IMR-90 (cell line): ENCODE measurements around the gene LRG1. TPM values are rescaled to one million over a fixed set of nuclear protein-coding genes. Genes with fewer than 3 reads are reported as not detected.

Experiments used
- ATAC-seq: fragments of 200-7000 bp; cut with Tn5 transposase; 2 replicates; pipeline ENCODE4 v1.9.1; 2020; ENCODE audit warnings: low read depth, mild to moderate bottlenecking, moderate library complexity
- BruUV-seq: library from RNA; stranded (reverse); fragments of 400-500 nt; replicated peaks from 2 replicates; lab custom pipeline; 2021; lab: Mats Ljungman, UMichigan
- CTCF ChIA-PET: fragments of 300-600 bp; formaldehyde crosslinking; extraction: SDS; loops from one replicate; lab custom pipeline; 2021; ENCODE audit warnings: antibody characterized with exemption; lab: Yijun Ruan, JAX
- POLR2A ChIA-PET: fragments of 300-600 bp; sonication (Branson Sonifier 250); formaldehyde crosslinking; loops from one replicate; lab custom pipeline; 2022; ENCODE audit warnings: antibody characterized with exemption; ENCODE audit not compliant: unreplicated experiment; lab: Charles Lee
- DNase-seq: peaks from one replicate; pipeline ENCODE4 v3.0.0; 2013
- H2AFZ ChIP-seq: replicated peaks from 2 replicates; pipeline ENCODE3; 2013; ENCODE audit warnings: low read length, mild to moderate bottlenecking; ENCODE audit not compliant: poor library complexity
- H2AK5ac ChIP-seq: 2 replicates; pipeline ENCODE4 v1.6.1; 2013; ENCODE audit warnings: low read depth, low read length, inconsistent platforms
- H2AK9ac ChIP-seq: replicated peaks from 2 replicates; pipeline ENCODE3; 2013; ENCODE audit warnings: mild to moderate bottlenecking, low read depth, low read length, moderate library complexity; ENCODE audit not compliant: poor library complexity
- H2BK120ac ChIP-seq: 2 replicates; pipeline ENCODE4 v1.6.1; 2013; ENCODE audit warnings: low read depth, low read length, inconsistent platforms
- H2BK15ac ChIP-seq: 3 replicates; pipeline ENCODE4 v1.6.1; 2013; ENCODE audit warnings: low read depth, low read length, inconsistent platforms
- H2BK20ac ChIP-seq: 2 replicates; pipeline ENCODE4 v1.6.1; 2013; ENCODE audit warnings: low read depth, mild to moderate bottlenecking, inconsistent platforms, low read length, moderate library complexity
- H2BK5ac ChIP-seq: 2 replicates; pipeline ENCODE4 v1.6.1; 2013; ENCODE audit warnings: mild to moderate bottlenecking, low read depth, low read length, inconsistent platforms; ENCODE audit not compliant: poor library complexity, severe bottlenecking
- H3K14ac ChIP-seq: replicated peaks from 2 replicates; pipeline ENCODE4 v1.6.1; 2013; ENCODE audit warnings: low read depth, low read length, inconsistent platforms
- H3K18ac ChIP-seq: 2 replicates; pipeline ENCODE4 v1.6.1; 2013; ENCODE audit warnings: low read depth, low read length, control low read depth
- H3K23ac ChIP-seq: 2 replicates; pipeline ENCODE4 v1.6.1; 2013; ENCODE audit warnings: low read depth, low read length, inconsistent platforms
- H3K27ac ChIP-seq: 2 replicates; pipeline ENCODE4 v1.5.1; 2013; ENCODE audit warnings: mild to moderate bottlenecking, control low read depth, low read length; ENCODE audit not compliant: insufficient read depth
- H3K27me3 ChIP-seq: 2 replicates; pipeline ENCODE4 v1.6.1; 2013; ENCODE audit warnings: low read length; ENCODE audit not compliant: control insufficient read depth, insufficient read depth
- H3K36me3 ChIP-seq: 2 replicates; pipeline ENCODE4 v1.6.1; 2013; ENCODE audit warnings: low read length, mixed read lengths; ENCODE audit not compliant: control insufficient read depth, insufficient read depth
- H3K4ac ChIP-seq: 2 replicates; pipeline ENCODE4 v1.6.1; 2013; ENCODE audit warnings: low read depth, low read length, inconsistent platforms
- H3K4me1 ChIP-seq: 2 replicates; pipeline ENCODE4 v1.6.1; 2013; ENCODE audit warnings: low read length, mixed read lengths; ENCODE audit not compliant: control insufficient read depth, insufficient read depth
- H3K4me2 ChIP-seq: 2 replicates; pipeline ENCODE4 v1.6.1; 2013; ENCODE audit warnings: low read depth, mild to moderate bottlenecking, control low read depth, low read length, moderate library complexity
- H3K4me3 ChIP-seq: 2 replicates; pipeline ENCODE4 v1.5.1; 2013; ENCODE audit warnings: low read depth, mild to moderate bottlenecking, control low read depth, low read length, moderate library complexity; ENCODE audit not compliant: insufficient read depth
- H3K56ac ChIP-seq: 2 replicates; pipeline ENCODE4 v1.6.1; 2013; ENCODE audit warnings: low read length, inconsistent platforms; ENCODE audit not compliant: insufficient read depth; ENCODE audit errors: extremely low read depth
- H3K79me1 ChIP-seq, 2 experiments: 2 replicates each; pipeline ENCODE4 v1.6.1; 2013; ENCODE audit warnings: low read length in 2 of 2, inconsistent platforms in 1 of 2, low read depth in 1 of 2
- H3K9ac ChIP-seq: 2 replicates; pipeline ENCODE4 v1.6.1; 2013; ENCODE audit warnings: low read depth, low read length, control low read depth
- H3K9me1 ChIP-seq: 2 replicates; pipeline ENCODE4 v1.6.1; 2013; ENCODE audit warnings: low read length, inconsistent platforms; ENCODE audit not compliant: insufficient read depth
- H3K9me3 ChIP-seq: 2 replicates; pipeline ENCODE4 v1.6.1; 2013; ENCODE audit warnings: low read length; ENCODE audit not compliant: control insufficient read depth, insufficient read depth
- H4K20me1 ChIP-seq: 2 replicates; pipeline ENCODE4 v1.6.1; 2013; ENCODE audit warnings: low read length, inconsistent platforms; ENCODE audit not compliant: insufficient read depth
- H4K5ac ChIP-seq: 2 replicates; pipeline ENCODE4 v1.6.1; 2013; ENCODE audit warnings: mild to moderate bottlenecking, low read depth, low read length, control low read depth
- H4K8ac ChIP-seq, 2 experiments: 2 replicates each; pipeline ENCODE4 v1.6.1; 2013; ENCODE audit warnings: low read depth in 2 of 2, low read length in 2 of 2, control low read depth in 1 of 2, inconsistent platforms in 1 of 2
- H4K91ac ChIP-seq: 2 replicates; pipeline ENCODE4 v1.6.1; 2013; ENCODE audit warnings: low read depth, low read length, inconsistent platforms; ENCODE audit not compliant: insufficient read depth
- CHD1 ChIP-seq: IDR thresholded peaks from 2 replicates; pipeline ENCODE4 v1.6.1; 2012; ENCODE audit warnings: low read depth, low read length, improper control_type of control experiment
- NFE2L2 ChIP-seq: fragments of 150-350 bp; IDR thresholded peaks from 2 replicates; pipeline ENCODE4 v1.6.1; 2016; ENCODE audit warnings: low read depth, mild to moderate bottlenecking, low read length
- SMC3 ChIP-seq: fragments of 150-350 bp; IDR thresholded peaks from 2 replicates; pipeline ENCODE4 v1.6.1; 2016; ENCODE audit warnings: low read depth, mild to moderate bottlenecking, antibody characterized with exemption, low read length, moderate library complexity
- WGBS, 2 experiments: methylation state at CpG; one replicate each; pipeline versions ENCODE4 v1.1.5 to v1.1.7; 2013; ENCODE audit warnings: missing lambda C conversion rate in 2 of 2; ENCODE audit not compliant: insufficient read length in 1 of 2; ENCODE audit errors: extremely low coverage in 2 of 2; 5-methylcytosine and 5-hydroxymethylcytosine counted together
- dilution Hi-C: fragments of 300-500 bp; cut with HindIII; formaldehyde crosslinking; loops from one replicate; pipeline ENCODE4 v1.14.3; 2018; ENCODE audit warnings: low sequenced_read_pairs; ENCODE audit not compliant: unreplicated experiment
- in situ Hi-C: fragments of 300-500 bp; cut with MboI; formaldehyde crosslinking; loops from 3 replicates; pipeline ENCODE4 v1.14.3; 2019; ENCODE audit warnings: low sequenced_read_pairs, inconsistent platforms, mixed read lengths
- intact Hi-C: fragments of 100-400 bp; cut with micrococcal nuclease; formaldehyde crosslinking; loops from 2 replicates; pipeline ENCODE4 v1.10.0; 2022
- polyA plus RNA-seq, 3 experiments: library from polyadenylated mRNA; depleted of rRNA; stranded (reverse); fragments of >200 nt; gene quantifications; 2 replicates each; pipeline ENCODE4 v1.2.3, GENCODE V29; 2012; ENCODE audit warnings: low replicate concordance in 1 of 3
- total RNA-seq: library from RNA; depleted of rRNA; stranded (reverse); fragments of >200 nt; gene quantifications from 2 replicates; pipeline ENCODE4 v1.2.3, GENCODE V29; 2012

LRG1 gene
- total and polyA plus RNA-seq, 2 of the 4 experiments (the other 2 are of a cell fraction), result not detected

DNA sequence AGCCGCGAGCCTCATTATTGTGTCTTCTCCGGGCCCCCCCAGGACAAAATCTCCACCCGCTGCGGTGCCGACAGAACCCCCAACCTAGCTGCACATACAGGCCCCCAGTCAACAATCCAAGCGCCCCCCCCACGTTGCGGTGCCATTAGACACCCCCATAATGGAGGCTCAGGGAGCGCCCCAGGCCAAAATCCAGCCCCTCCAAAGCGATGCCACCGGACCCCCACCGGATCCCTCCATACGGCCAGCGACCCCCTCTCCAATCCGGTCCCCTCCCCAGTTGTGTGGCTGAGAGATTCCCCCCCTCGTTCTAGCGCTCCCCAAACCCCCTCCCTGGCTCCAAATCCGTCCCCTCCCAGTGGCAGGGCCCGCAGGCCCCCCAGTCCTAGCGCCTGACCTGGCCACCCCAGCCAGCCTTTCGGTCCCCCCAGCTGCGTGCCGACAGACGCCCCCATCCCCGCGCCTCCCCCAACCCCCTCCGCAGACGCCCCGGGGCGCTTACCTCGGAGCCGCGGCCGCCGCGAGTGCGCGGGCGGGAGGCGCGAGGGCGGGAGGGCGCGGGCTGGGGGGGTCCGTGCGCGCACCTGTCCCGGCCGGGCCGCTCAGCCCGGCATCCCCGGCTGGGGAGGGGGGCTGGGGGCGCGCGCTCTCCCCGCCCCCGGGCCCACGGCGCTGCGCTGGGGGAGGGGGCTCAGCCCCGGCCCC lies 41.3 kb upstream of the LRG1 start:
- Histone ChIP-seq H3K27me3 (peaks cover 52% of the 10 kb centered on the region), H2BK120ac (no peak overlapping the region), H3K18ac (no peak overlapping the region), H3K9ac (no peak overlapping the region), H3K14ac (no peak overlapping the region), H2BK15ac (no peak overlapping the region), H3K56ac (no peak overlapping the region), H2AFZ (no peak overlapping the region), H2AK9ac (no peak overlapping the region), H4K20me1 (no peaks in the 10 kb centered on the region; the same call in 1 of the 2 replicates), H4K5ac (no peak overlapping the region), H3K4me1 (peaks cover 3% of the 10 kb centered on the region; the same call in 1 of the 2 replicates), H2BK5ac (no peak overlapping the region), H3K4me2 (peak overlapping the region; percentile 56; the same call in 1 of the 2 replicates), H3K9me3 (no peaks in the 10 kb centered on the region), H3K27ac (no peak overlapping the region), H2AK5ac (no peak overlapping the region), H4K8ac (no peak overlapping the region), H3K36me3 (no peaks in the 10 kb centered on the region), H2BK20ac (no peak overlapping the region), H3K23ac (no peak overlapping the region), H3K79me1 (no peaks in the 10 kb centered on the region), H3K4me3 (peak overlapping the region; percentile 13; the same call in 1 of the 2 replicates), H3K9me1 (no peaks in the 10 kb centered on the region), H4K91ac (no peak overlapping the region), H3K4ac (no peak overlapping the region)
- CTCF ChIA-PET, result no interaction called here
- DNase-seq, result no peak
- TF ChIP-seq CHD1, result no peak
- TF ChIP-seq SMC3, result no peak
- TF ChIP-seq NFE2L2, result no peak
- POLR2A ChIA-PET, result no interaction called here
- in situ Hi-C loops, result no loop called here
- no TSS peak for BruUV-seq
- ATAC-seq, result no peak; the same call in 1 of the 2 replicates
- intact Hi-C loops, result no loop called here
- 0% methylated on average over 2 of the region's 62 CpGs; no CpG with 5 or more reads in 1 of the 2 experiments for WGBS, 2 experiments
- dilution Hi-C loops, result no loop called here
